Testis (tissue), 3 donors: ENCODE data around the gene ACBD5. TPM values are rescaled to one million over a fixed set of nuclear protein-coding genes. Genes with fewer than 3 reads are reported as not detected.

ENCODE experiments used
- DNase-seq: peaks from one replicate; pipeline ENCODE4 v3.0.0-alpha.2; 2019
- H3K27ac ChIP-seq, 2 donors: fragments of 200-600 bp; sonication (generic); one replicate each; pipeline ENCODE4 v1.5.1; 2019
- H3K27me3 ChIP-seq: fragments of 200-600 bp; sonication (generic); one replicate; pipeline ENCODE4 v1.5.1; 2019
- H3K36me3 ChIP-seq: fragments of 200-600 bp; sonication (generic); one replicate; pipeline ENCODE4 v1.5.1; 2017; ENCODE audit warnings: low read depth; ENCODE audit errors: missing control alignments
- H3K4me1 ChIP-seq: fragments of 200-600 bp; sonication (generic); one replicate; pipeline ENCODE4 v1.5.1; 2019
- H3K4me3 ChIP-seq, 2 donors: fragments of 200-600 bp; sonication (generic); one replicate each; pipeline ENCODE4 v1.5.1; 2017 to 2019
- H3K9me3 ChIP-seq: fragments of 200-600 bp; sonication (generic); one replicate; pipeline ENCODE4 v1.5.1; 2017
- POLR2A ChIP-seq: fragments of 450-650 bp; IDR thresholded peaks from one replicate; pipeline ENCODE4 v1.6.1; 2017; ENCODE audit warnings: antibody characterized with exemption, mild to moderate bottlenecking, moderate library complexity
- WGBS, 2 donors: methylation state at CpG; one replicate each; pipeline ENCODE4 v1.1.5; 2018; 5-methylcytosine and 5-hydroxymethylcytosine counted together
- intact Hi-C: fragments of 100-400 bp; cut with DNase I; formaldehyde crosslinking; loops from one replicate; pipeline ENCODE4 v1.15.1; 2023; ENCODE audit warnings: low total_unique reads
- polyA plus RNA-seq: library from polyadenylated mRNA; stranded (reverse); fragments of 350-450 nt; fragmentation: Illumina TruSeq; extraction: RNeasy Lipid Tissue Mini Kit (QIAGEN cat#74804); gene quantifications from one replicate; pipeline ENCODE4 v1.2.3, GENCODE V29; 2014; ENCODE audit warnings: low read depth, low replicate concordance; ENCODE audit not compliant: insufficient read depth
- total RNA-seq, 2 donors: library from RNA; depleted of rRNA; stranded (reverse); fragments of >200 nt; gene quantifications; one replicate each; pipeline ENCODE4 v1.2.3, GENCODE V29; 2016
- TF ChIP-seq, protein P1 (sequence below), 3 experiments: fragments of 450-650 bp in 2 of 3; fragments of 200-600 bp in 1 of 3; sonication (generic) in 1 of 3; IDR thresholded peaks; one replicate each; pipeline ENCODE4 v1.5.1; 2016 to 2019; ENCODE audit warnings: antibody characterized with exemption in 3 of 3, mild to moderate bottlenecking in 2 of 3, moderate library complexity in 1 of 3

ACBD5 gene
- total and polyA plus RNA-seq, 3 donors from 2014 or later: 33.8 to 36.4 (median 33.9) TPM

DNA sequence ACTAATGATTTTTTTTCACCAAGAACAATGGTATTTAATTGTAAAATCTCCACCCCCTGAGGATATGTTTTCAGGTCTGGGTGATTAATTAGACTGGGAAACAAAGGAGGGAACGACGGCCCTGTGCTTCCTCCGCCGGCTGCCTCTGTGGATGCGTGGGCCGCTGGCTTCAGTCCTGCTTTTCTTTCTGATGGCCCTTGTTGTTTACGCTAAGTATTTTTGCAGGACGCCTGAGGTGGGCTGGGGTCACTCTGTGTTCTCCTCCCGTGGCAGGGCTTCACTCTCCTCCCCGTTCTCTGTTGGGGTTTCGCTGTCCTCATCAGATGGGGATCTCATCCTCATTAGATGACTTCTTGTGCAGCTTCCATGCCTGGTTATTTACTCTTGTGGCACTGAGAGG, 5.2 kb upstream of the ACBD5 start:
- Histone ChIP-seq H3K36me3 (no peaks in the 10 kb centered on the region), H3K27me3 (no peaks in the 10 kb centered on the region), H3K9me3 (no peaks in the 10 kb centered on the region), H3K4me3 (no peak overlapping the region), H3K4me1 (no peaks in the 10 kb centered on the region), H3K27ac (no peak overlapping the region)
- intact Hi-C loops: no loop called here
- DNase-seq: no peak
- WGBS, 2 donors: 66 to 83% methylated on average over 10 to 11 of the region's 11 CpGs
- TF ChIP-seq, protein P1, sequence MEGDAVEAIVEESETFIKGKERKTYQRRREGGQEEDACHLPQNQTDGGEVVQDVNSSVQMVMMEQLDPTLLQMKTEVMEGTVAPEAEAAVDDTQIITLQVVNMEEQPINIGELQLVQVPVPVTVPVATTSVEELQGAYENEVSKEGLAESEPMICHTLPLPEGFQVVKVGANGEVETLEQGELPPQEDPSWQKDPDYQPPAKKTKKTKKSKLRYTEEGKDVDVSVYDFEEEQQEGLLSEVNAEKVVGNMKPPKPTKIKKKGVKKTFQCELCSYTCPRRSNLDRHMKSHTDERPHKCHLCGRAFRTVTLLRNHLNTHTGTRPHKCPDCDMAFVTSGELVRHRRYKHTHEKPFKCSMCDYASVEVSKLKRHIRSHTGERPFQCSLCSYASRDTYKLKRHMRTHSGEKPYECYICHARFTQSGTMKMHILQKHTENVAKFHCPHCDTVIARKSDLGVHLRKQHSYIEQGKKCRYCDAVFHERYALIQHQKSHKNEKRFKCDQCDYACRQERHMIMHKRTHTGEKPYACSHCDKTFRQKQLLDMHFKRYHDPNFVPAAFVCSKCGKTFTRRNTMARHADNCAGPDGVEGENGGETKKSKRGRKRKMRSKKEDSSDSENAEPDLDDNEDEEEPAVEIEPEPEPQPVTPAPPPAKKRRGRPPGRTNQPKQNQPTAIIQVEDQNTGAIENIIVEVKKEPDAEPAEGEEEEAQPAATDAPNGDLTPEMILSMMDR (IDR thresholded peaks at IDR 0.05): no peak
- no peak for TF ChIP-seq POLR2A

DNA sequence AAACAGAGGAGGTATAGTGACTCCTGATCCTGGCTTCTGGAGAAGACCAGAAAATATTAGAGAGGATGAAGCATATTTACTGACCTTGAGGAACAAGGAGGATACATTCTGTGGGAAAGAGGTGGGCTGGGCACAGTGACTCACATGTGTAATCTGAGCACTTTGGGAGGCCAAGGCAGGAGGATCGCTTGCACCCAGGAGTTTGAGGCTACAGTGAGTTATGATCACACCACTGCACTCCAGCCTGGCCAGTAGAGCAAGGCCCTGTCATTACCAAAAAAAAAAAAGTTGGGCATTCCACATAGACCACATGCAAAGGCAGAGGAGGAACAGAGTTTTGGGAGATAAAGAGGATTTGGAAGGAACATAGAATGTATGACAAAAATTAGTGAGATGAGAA, 4.4 kb upstream of the ACBD5 start:
- Histone ChIP-seq H3K36me3 (no peaks in the 10 kb centered on the region), H3K4me1 (no peaks in the 10 kb centered on the region), H3K4me3 (no peak overlapping the region), H3K27ac (no peak overlapping the region), H3K9me3 (no peaks in the 10 kb centered on the region), H3K27me3 (no peaks in the 10 kb centered on the region)
- 37 to 64% methylated on average over 1 of the region's 1 CpG for WGBS, 2 donors
- TF ChIP-seq, protein P1 (IDR thresholded peaks at IDR 0.05): no peak
- TF ChIP-seq POLR2A: no peak
- DNase-seq: no peak
- intact Hi-C loops: no loop called here

DNA sequence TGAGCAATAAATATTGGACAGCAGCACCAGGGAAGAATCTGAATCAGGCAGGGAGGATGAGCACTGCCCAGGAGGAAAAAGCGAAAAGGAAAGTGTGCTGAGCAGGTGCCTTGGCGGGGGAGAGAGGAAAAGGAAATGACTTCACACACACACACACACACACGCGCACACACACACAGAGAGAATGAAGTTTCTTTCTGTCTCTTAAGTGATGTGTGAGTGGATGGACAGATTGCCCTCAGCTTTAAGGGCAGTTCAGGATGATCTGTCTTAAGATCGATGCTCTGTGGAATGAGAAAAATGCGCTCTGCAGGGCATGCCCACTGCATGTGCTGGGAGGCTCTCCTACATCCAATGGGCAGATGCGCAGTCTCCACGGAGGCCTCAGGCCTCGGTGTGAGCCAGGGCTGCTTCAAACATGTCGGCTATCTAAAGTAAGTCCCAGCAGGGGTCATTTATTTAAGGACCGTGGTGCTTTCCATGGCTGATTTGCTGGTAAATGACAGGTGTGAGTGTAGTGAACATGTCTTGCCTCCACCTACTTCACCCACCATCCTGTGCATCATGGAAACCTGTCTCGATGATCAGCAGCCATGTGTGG, 2.5 kb upstream of the ACBD5 start:
- H3K36me3 ChIP-seq: no peaks in the 10 kb centered on the region
- H3K9me3 ChIP-seq: no peaks in the 10 kb centered on the region
- WGBS, 2 donors: 2 to 8% methylated on average over 12 of the region's 12 CpGs
- peak overlapping the region; percentile 78 to 89 for H3K4me3 ChIP-seq
- peaks cover 4% of the 10 kb centered on the region for H3K4me1 ChIP-seq
- H3K27ac ChIP-seq: peak overlapping the region; percentile 95 to 97
- TF ChIP-seq, protein P1 (IDR thresholded peaks at IDR 0.05): no peak
- no peak for TF ChIP-seq POLR2A
- no peaks in the 10 kb centered on the region for H3K27me3 ChIP-seq
- intact Hi-C loops: no loop called here
- DNase-seq: peak; percentile 74

DNA sequence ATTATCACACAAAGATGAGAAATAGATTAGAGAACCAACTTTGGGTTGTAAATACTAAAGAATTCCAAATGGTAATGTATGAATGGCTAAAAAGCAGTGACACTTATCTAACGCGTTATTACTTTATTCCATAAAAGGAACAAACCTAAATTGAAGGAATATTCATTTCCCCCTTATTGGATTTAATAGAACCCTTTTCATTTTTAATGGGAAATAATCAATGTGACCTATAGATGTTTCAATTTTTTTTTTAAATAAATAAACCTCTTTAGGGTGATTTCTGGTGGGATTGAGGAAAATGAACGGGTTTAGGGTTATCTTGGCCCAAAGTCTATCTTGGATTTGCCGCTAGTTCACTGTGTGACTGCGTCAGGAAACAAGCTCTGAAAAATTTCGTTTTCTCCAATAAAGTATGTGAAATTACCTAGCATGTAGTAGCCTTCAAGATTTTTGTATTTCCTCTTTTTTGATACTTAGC, 1.9 kb upstream of the ACBD5 start:
- TF ChIP-seq, protein P1 (IDR thresholded peaks at IDR 0.05): no peak
- no peak for TF ChIP-seq POLR2A
- no peaks in the 10 kb centered on the region for H3K9me3 ChIP-seq
- intact Hi-C loops: no loop called here
- H3K27me3 ChIP-seq: no peaks in the 10 kb centered on the region
- peak overlapping the region; percentile 78 to 89 for H3K4me3 ChIP-seq
- H3K4me1 ChIP-seq: peaks cover 4% of the 10 kb centered on the region
- WGBS, 2 donors: 0 to 1% methylated on average over 6 of the region's 6 CpGs
- no peaks in the 10 kb centered on the region for H3K36me3 ChIP-seq
- peak overlapping the region; percentile 95 to 97 for H3K27ac ChIP-seq
- DNase-seq: no peak
